CD4-positive, alpha-beta T cell treated with Interferon alpha-2 for 1 hour (primary cell): ENCODE measurements around the gene SSH3.
"Not testable (repeated sequence)": the region's sequence is repeated elsewhere in the genome, so short reads cannot be mapped to it uniquely, and the experiment has no call there.

Experiments used
- DNase-seq, 2 donors: peaks; one replicate each; pipeline ENCODE4 v3.0.0-alpha.2; 2020 to 2022

The SSH3 gene, protein sequence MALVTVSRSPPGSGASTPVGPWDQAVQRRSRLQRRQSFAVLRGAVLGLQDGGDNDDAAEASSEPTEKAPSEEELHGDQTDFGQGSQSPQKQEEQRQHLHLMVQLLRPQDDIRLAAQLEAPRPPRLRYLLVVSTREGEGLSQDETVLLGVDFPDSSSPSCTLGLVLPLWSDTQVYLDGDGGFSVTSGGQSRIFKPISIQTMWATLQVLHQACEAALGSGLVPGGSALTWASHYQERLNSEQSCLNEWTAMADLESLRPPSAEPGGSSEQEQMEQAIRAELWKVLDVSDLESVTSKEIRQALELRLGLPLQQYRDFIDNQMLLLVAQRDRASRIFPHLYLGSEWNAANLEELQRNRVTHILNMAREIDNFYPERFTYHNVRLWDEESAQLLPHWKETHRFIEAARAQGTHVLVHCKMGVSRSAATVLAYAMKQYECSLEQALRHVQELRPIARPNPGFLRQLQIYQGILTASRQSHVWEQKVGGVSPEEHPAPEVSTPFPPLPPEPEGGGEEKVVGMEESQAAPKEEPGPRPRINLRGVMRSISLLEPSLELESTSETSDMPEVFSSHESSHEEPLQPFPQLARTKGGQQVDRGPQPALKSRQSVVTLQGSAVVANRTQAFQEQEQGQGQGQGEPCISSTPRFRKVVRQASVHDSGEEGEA

DNA sequence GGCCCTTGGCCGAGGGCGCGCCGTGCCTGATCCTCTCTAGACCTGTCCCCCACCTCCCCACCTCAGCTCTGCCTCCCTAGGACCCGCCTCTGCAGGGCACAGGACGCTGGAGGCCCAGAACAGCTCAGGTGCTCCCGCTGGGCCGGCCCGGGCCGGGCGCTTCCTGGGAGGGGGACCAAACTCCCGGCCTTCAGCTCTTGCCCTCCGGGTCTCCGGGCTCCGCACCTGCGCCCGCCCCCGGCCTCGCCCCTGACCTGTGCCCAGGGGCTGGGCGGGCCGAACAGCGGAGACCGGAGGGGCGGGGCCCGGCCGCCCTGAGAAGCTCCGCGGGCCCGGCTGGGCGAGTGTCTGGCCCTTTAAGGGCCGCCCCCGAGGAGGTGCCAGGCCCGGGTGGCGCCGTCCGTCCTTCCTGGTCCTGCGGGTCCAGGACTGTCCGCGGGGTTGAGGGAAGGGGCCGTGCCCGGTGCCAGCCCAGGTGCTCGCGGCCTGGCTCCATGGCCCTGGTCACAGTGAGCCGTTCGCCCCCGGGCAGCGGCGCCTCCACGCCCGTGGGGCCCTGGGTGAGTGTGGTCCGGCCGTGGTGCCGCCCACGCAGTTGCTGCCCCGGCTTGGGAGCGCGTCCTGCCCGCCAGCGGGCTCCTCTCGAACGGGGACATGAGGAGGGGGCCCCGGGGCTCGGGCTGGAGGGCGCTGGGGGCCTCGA lies at the start of gene SSH3:
TSS of gene SSH3 (plus strand) at position 399 of the 703 bp plus-strand sequence. CDS start at position 495, 96 bp downstream.
- DNase-seq: peak in 1 of 2 donors; percentile 53

DNA sequence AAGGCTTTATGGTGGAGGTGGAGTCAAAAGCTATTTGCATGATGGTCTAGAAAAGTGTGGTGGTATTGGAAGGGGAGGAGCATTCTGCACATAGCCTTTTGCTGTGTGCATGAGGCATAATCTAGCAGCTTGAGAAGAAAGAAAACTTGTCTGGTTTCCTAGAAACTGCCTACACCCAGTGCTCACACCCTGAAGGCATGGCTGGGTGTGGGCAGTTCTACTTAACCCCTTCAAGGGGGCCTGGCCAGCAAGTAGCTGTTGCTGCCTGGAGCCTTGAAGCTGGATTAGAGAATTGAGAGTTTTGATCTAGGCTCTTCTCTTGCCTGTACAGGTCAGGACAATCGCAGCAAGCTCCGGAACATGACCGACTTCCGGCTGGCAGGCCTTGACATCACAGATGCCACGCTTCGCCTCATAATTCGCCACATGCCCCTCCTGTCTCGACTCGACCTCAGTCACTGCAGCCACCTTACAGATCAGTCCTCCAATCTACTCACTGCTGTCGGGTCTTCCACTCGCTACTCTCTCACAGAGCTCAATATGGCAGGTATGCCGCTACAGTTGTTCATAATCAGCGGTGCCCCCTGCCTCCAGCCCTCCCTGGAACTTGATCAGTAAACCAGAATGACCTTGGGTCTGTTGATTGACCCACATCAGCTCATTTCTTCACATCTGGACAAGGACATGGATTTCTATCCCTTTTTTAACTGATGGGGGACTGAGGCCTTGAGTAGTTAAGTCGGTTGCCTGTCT lies 49.3 kb upstream of the SSH3 start:
- no peak for DNase-seq

DNA sequence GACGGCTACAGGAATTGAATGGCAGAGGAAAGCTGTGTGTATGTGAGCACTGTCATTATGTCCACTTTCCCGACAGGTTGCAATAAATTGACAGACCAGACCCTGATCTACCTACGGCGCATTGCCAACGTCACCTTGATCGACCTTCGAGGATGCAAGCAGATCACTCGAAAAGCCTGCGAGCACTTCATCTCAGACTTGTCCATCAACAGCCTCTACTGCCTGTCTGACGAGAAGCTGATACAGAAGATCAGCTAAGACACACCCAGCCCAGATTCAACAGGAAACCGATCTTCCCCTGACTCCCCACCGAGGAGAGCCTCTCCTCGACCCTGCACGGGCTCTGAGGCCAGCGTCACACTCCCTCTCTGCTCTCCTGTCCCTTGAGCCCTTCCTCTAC lies 48.5 kb upstream of the SSH3 start:
- no peak for DNase-seq

DNA sequence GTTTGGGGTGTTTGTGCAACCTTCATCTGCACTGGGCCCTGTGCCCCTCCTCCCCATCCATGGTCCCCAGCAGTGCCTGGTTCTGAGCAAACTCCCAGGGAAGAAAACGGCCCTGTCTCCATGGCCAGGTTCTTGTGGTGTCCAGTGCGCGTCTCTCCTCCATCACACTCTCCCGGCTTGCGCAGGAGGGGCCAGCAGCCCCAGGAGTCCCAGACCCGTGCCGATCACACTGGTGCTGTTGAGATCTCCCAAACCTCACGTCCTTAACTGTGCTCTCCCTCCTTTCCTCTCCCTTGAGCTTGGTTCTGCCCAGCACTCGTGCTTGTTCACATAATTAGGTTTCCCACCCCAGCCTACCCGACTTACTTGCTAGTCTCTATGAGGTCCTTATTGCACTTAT lies 48.0 kb upstream of the SSH3 start:
- no peak for DNase-seq

DNA sequence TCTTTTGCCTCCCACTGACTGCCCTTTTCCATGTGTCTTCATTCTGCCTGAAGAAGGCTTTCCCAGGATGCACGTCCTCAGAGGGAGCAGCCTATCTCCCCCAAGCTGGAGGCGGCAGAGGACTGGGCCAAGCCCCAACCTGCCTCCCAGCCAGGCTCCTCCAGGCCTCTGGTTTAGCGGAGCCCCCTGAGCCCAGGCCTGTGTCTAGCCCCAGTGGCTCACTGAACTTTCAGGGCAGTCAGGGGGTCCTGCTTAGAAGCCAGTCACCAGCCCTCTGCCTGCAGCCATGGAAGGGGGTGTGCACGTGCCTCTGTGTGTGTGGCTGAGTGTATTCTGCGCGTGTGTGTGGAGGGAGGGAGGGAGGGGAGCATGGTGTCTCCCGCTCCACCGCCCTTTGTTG lies 47.5 kb upstream of the SSH3 start:
- DNase-seq: no peak

DNA sequence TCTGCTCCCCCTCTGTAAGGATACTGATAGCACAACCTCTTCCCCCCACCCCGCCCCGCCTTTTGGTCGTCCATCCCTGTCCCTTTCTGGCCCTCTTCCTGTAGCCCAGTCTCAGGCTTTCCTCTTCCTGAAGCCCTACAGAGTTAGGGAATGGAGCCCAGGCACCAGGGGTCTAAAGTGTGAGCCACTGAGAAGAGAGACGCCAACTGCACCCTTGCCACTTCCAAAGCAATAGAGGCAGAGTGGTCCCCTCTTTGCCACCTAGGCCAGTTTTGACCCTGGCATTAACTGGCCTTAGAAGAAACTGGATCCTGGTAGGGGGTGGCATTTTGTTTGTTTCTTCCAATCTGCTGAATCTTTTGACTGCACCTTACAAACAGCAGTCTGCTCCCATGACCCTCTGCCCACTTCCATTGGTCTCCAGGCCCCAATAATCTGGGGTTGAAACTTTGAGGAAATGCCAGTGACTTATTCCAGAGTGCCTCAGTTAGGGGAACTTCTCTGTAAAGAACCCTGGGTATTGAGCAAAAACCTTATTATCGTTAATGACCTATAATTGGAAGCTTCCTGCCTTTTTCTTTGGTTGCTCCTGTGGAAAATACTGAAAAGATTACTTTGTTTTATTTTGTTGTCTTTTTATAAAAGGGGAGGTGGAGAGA lies 46.7 kb upstream of the SSH3 start:
- DNase-seq: no peak

DNA sequence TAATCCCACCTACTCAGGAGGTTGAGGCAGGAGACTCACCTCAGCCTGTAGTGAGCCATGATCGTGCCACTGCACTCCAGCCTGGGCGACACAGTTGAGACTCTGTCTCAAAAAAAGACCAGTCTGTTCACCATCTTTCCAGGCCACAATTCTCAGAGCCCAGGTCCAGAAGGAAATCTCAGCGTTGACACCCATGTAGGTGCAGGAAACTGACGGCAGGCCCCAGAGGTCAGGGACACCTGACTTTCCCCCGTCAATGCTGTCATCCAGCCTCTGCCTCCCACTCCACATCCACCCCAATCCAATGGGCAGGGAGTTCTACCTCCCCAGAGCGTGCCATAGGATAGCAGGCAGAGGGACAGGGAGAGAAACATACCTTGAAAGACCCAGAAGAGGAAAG lies 42.9 kb upstream of the SSH3 start:
- no peak for DNase-seq

DNA sequence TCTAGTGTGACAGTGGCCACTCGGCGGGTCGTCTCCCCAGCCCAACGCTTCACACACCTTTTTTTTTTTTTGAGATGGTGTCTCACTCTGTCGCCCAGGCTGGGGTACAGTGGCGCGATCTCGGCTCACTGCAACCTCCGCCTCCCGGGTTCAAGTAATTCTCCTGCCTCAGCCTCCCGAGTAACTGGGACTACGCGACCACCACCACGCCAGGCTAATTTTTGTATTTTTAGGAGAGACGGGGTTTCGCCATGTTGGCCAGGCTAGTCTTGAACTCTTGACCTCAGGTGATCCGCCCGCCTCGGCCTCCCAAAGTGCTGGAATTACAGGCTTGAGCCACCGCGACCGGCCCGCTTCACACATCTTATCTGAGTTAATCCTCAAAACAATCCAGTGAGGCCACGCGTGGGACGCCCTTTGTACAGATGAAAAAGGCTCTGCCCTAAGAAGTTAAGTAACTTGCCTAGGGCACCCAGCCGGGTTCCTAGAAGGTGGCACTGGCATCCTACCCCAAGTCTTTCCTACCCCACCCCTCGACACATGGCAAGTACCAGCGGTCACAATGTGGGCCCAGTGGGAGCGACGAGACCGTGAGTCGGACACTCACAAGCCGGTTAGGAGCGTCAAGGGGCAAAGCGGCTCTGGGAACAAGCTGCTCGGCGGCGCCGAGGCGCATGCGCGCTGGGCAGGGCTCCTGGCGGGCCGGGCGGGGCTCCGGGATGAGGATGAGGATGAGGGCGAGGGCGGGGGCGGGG lies 42.3 kb upstream of the SSH3 start:
- not testable (repeated sequence) for DNase-seq

DNA sequence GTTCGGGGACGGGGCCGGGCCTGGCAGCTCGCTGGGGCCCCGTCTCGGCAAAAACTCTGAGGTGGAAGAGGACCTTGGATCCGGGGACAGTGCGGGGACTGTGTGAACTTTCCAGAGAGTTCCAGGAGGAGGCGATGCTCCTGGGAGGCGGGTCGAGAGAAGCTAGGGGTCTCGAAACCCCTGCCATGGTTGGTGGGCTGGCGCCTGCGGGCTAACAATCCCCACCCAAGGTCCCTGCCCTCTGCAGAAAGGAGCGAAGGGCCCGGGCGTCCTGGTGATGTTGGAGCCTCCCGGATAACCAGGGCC lies 41.7 kb upstream of the SSH3 start:
- no peak for DNase-seq

DNA sequence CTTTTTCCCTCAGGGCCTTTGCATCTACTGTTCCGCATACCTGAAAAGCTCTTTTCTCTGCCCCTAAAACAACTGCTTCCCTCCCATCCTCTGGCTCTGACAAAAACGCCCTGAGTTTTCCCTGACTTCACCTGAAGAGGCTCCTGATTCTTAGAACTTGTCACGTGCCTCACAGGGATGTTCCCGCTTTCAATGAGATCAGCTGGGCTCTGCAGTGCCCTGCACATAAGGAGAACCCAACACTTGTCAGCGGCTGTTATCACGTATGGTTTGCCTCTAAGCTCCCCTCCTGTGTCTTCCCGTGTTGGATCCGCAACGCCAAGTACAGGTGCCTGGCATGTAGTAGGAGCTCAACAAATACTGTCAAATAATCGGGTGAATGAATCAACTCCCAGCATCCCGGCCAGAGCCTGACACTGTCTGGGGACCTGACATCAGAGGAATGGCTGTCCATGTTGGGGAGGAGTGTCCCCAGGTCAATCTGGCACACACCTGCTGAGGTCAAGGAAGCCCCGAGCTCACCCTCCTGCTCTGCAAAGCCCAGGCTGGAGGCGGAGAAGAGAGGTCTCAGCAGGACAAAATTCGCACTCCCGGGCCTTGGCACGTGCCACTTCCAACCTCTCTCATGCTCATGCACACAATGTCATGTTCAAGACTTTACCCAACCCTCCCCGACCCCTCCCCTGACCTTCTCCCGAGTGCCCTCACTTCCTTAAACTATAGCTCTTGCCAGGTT lies 41.2 kb upstream of the SSH3 start:
- DNase-seq: no peak

DNA sequence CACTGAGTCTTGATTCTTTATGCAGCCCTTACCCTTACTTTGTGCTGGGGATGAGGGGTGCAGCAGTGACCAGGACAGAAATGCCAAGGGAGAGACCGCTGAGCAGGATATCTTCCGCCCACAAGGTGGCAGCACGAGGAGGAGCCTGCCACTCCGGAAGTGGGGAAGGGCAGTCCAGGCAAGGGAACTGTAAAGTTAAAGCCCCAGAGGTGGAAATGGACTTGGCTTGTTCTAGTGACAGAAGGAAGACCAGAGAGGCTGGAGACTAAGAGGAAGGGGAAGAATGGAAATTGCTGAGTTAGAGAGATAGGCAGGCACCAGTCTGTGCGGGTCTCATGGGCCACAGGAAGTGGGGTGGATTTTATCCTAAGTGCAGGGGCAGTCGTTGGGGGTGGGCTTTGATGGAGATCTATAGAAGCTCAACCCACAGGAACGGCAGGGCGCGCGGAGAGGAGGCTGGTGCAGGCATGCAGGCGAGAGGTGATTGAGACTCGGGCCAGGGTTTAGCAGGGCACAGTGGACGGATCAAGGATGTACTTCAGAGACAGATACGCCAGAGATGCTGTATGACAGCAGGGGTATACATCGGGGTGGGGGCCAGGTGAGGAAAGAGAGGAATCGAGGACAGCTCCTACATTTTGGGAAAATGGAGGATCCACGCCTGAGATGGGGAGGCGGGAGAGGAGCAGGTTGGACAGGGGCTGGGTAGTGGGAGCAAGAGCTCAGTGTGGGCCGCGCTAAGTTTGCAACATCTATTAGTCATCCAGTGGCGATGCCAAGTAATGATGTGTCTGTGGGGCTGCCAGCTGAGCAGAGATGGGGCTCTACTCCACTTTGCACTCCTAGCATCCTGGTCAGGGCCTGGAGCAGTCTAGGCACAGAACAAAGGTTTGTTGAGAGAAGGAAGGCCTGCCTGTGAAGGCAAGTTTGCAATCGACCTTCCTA lies 40.3 kb upstream of the SSH3 start:
- peak; percentile 76 to 81 for DNase-seq

DNA sequence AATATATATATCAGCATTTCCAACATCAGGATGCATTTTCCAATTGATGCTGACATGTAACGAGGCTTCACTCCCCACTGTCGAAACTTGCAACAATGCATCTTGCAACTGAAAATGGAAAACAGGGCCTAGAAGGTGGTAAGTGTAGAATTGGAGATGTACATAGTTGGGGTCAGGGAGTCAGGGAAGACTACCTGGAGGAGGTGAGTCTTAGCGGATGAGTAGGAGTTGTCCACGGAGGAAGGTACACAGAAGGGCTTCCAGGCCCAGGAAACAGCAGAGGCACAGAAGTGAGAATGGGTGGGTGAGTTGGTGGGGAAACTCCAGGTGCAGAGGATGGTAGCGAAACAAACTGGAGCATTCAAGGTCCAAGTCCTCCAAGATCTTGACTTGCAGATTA lies 39.1 kb upstream of the SSH3 start:
- no peak for DNase-seq

DNA sequence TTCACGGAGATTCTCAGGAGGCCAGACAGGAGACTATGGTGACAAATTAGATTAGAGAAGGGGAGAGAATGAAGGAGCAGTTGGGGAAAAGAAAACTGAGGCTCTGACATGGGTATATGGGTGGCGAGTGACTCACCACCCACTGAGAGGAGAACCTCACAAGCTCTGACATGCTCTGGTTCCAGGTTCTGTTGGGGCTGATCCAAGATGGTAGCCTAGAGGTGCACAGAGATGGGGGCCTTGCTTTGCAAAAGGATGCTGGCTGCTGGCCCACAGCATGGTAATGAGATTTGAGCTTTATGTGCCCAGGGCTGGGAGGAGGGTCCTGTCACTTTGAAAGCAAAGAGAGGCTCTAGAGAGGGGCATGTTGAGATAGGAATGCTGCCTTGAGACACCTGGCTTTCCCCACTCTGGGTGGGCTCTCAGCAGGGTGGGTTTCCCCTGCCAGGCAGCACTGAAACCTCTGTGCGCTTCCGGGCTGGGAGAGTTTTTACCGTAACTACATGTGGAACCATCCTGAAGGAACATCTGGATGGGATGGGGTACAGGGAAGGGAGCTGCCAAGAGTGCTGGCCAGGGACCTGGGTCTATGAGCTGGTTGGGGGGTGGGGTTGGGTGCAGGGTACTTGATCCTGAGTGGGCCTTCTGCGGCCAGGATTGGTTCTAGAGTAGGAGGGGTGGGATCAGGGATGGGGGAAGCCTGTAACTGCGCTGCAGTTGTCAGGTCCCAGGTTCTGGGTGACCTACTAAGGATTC lies 38.3 kb upstream of the SSH3 start:
- DNase-seq: no peak

DNA sequence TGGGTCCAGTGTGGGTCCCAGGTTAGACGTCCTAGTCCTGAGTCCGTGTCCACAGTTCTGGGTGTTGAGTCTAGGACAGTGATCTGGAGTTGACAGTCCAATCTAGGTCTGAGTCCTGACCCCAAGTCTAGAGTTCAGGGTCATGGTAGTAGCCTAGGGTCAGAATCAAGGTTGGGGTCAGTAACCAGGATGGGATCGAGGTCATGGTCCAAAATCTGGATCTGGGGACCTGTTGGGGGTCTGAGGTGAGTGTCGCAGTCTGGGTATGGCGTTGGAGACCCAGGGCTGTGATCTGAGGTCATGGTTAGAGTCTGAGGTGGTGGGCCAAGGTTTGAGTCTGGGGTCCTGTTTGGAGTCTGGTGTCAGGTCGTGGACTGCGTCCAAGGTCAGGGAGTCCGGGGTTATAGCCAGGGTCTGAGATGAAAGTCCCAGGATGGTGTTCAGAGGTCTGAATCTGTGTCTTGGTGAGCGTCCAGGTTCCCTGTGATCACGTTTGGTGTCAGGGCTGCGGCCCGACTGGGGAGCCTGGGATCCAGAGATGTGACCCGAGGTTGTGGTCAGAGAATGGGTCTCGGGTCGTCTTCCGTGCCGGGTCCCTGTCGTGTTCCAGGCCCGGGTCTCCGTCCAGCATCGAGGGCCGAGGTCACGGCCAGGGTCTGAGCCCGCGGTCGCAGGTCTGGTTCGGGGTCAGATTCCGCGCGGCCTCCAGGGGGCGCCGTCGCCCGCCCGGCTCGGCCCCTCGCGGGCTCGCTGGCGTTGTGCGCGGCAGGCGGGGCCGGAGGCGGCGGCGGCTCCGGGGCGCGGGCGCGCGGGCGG lies 37.5 kb upstream of the SSH3 start:
- DNase-seq: peak; percentile 74 to 84

DNA sequence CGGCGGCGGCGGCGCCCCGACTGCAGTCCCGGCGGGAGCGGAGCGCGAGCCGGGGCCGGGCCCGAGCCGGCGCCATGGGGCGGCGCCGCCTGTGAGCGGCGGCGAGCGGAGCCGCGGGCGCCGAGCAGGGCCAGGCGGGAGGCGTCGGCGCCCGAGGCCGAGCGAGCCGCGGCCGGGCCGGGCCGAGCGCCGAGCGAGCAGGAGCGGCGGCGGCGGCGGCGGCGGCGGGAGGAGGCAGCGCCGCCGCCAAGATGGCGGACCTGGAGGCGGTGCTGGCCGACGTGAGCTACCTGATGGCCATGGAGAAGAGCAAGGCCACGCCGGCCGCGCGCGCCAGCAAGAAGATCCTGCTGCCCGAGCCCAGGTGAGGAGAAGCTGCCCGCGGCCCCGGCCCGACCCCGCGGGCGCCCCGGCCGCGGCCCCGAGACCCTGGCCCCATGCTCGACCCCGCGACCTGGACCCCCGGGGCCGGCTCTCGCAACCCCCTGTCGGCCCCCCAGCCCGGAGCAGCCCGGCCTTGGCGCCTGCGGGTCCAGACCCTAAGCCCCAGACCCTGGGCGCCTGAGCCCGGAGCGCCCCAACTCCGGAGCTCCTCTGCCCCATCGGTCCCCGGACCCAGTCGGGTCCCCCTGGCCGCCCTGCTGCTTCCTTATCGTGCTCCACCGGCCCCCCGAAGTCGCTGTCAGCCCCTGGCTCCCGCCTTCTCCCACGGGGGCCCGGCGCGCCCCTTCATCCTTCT lies 36.7 kb upstream of the SSH3 start, which contains the start of gene GRK2:
TSS of gene GRK2 (plus strand) at position 25 of the 739 bp plus-strand sequence. CDS start at position 252, 227 bp downstream.
- DNase-seq: peak; percentile 40 to 59

DNA sequence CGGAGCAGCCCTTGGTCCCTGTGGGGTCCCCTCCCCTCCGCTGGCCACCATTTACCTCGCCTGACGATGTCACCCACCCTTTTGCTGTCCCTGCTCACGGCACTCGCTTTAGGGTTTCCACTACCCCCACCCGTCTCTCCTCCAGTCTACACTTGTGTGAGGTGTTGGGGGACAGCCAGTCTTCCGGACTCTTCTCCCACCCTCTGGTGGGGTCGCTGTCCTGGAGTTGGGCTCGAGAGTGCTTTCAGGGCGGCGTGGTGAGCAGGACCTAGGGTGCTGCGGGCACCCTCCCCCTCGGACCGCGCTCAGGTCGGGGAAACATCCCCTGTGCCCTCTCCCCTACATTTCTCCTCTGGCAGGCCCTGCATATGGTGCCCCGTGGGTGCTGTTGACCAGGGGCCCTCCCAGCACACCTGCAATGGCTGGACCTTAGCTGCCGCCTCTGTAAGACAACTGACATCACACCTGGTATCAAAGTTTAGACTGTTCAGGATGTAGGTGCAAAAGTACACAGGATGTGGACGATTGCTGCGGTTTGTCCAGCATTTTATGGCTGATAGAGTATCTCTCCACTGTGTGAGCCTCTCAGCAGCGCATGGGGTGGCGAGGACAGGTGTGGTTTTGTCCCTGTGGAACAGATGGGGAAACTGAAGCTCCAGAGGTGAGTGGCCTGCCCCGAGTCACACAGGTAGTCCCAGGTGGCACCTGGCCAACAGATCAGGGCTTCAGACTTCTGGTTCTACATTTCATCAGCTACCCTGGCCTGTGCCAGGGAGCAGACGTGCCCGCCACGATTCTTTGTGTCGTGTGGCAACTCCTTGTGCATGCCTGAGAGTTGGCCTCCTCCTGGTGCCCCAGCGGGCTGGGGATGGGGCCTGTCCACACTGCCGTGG lies 35.9 kb upstream of the SSH3 start:
- DNase-seq: no peak
